ENCODE results near the gene RBBP5. TPM values are rescaled to one million over a fixed set of nuclear protein-coding genes. Genes with fewer than 3 reads are reported as not detected.

Gene RBBP5
- total RNA-seq, 1 donor from 2014 or later = 23.4 TPM

DNA sequence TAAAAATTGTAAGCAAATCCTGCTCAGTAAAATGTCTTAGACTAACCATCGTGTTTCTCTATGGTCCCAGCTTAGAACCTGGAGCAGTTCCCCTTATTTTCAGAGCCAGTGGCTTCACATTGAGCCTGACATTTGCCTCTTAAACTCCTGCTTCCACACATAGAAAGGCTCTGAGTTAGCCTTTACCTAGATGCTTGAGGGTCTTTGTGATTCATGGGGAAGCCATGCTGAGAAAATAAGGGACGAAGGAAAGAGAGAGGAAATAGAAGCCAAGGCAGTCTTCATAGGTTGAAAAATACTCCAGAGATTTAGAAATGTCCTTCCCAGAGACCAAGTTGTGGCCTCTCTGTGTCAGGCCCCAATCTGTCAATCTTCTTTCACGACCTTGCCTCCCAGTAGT is 16.1 kb upstream of the RBBP5 start:
- intact Hi-C loops (cut with micrococcal nuclease) = no loop called here

- intact Hi-C loops (cut with micrococcal nuclease) = no loop called here
Measured at GRCh38 chr1:205133287-205133686, 11.5 kb upstream of the RBBP5 start.

GRCh38 chr1:205129447-205130029 is 7.8 kb upstream of the RBBP5 start:
- intact Hi-C loops (cut with micrococcal nuclease) = no loop called here

DNA sequence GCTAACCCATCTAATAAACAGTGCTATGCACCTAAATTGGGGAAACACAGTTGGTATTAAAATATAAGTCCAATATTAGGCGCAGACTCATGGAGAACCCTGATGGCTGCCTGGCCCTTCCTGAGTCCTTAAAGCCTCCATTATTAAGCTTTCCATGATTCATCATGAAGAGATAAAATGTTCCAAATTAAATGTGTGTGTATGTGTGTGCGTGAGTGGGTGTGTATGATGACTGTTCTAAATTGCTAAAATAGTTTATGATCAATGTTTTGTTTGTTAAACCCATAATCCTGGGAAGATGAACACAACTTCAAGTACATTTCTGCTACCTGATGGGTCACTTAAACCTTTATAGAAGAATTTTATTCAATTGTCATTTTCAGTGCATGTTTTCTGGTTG is 6.3 kb upstream of the RBBP5 start:
- intact Hi-C loops (cut with micrococcal nuclease) = no loop called here

GRCh38 chr1:205127646-205128045 is 5.9 kb upstream of the RBBP5 start:
- intact Hi-C loops (cut with micrococcal nuclease) = no loop called here

GRCh38 chr1:205124726-205125125 is 2.9 kb upstream of the RBBP5 start:
- intact Hi-C loops (cut with micrococcal nuclease) = loop anchor here (5.0 kb wide), 4 partner anchors 103 to 1327 kb away; partner anchors contain the start of genes ELK4, PPP1R15B, TMCC2 and ZBED6

DNA sequence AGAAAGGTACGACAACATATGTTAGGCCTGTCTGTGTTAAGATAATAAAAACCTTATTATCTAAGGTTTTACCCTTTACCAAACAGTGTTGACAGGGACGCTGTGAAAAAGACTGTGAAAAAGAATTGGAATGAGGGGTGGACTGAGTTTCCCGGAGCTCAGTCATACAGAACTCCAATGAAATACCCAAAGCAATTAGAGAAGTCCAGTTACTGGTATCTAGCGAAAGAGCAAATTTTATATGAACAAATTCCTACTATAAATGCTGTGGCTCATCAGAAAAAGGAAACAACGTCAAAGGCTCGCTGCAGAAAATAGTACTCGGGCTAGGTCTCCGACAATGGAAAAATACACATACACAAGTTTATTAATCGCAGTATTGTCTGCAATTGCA is 708 bp upstream of the RBBP5 start:
- intact Hi-C loops (cut with micrococcal nuclease) = loop anchor here (1.0 to 5.0 kb wide), 7 partner anchors 89 to 1325 kb away; partner anchors contain the start of genes DSTYK, ELK4, PPP1R15B and TMCC2

DNA sequence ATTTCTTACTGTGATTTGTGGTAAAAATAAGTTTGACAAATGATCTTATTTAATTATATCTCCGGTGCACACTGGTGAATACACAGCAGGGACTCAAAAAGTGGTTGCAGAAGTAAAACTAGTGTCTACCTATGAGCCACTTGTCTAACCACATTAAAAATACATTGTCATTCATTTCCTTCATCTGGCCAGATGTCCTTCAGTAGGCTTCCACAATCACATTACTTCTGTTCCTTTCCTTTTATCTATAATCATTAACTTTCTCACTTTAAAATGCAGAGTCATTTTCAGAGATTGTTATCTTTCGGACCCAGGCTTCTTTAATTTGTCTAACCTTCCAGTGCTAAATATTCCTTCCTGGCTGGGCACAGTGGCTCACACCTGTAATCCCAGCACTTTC is 3.0 kb downstream of the RBBP5 start:
- intact Hi-C loops (cut with micrococcal nuclease) = no loop called here

DNA sequence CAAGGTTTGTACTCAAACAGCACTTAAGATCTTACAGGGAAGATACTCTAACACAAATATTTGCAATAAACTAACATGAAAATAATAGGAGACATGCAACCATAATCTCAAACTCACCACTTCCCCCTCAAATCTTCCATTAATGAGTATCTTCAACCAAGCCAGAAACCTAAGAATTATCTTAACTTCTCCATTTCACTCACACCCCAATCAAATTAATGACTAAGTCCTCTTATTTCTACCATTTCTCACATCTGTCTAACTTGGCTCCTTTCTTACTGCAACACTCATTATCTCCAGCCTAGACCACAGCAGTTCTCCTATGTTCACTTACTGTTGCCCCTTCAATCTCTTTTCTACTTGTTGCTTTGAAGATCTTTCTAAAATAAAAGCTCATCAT is 10.4 kb downstream of the RBBP5 start:
- intact Hi-C loops (cut with micrococcal nuclease) = no loop called here

DNA sequence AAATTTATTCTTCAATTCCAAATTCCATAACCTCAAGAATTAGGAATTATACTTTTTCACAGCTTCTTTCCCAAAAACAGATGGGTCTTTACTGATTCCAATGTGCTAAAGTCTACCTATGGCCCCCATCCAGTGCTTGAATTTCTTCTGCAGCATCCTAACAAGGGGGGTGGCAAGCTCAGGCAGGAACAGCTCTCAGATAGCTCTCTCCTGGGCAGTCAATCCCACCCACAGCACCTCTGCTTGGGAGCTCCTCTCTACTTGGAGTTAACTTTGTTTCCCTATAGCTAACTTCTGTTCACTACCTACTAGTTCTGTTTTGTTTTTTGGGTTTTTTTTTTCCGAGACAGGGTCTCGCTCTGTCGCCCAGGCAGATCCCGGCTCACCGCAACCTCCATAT is 12.1 kb downstream of the RBBP5 start:
- intact Hi-C loops (cut with micrococcal nuclease) = no loop called here

GRCh38 chr1:205109269-205109668 is 12.5 kb downstream of the RBBP5 start:
- intact Hi-C loops (cut with micrococcal nuclease) = no loop called here

- intact Hi-C loops (cut with micrococcal nuclease) = no loop called here
Measured at GRCh38 chr1:205108464-205108863, 13.3 kb downstream of the RBBP5 start.

GRCh38 chr1:205107327-205107726 is 14.5 kb downstream of the RBBP5 start:
- intact Hi-C loops (cut with micrococcal nuclease) = no loop called here

- intact Hi-C loops (cut with micrococcal nuclease) = no loop called here
Measured at GRCh38 chr1:205102404-205102803, 19.4 kb downstream of the RBBP5 start.

- intact Hi-C loops (cut with micrococcal nuclease) = no loop called here
Measured at GRCh38 chr1:205098242-205098641, 23.5 kb downstream of the RBBP5 start.

DNA sequence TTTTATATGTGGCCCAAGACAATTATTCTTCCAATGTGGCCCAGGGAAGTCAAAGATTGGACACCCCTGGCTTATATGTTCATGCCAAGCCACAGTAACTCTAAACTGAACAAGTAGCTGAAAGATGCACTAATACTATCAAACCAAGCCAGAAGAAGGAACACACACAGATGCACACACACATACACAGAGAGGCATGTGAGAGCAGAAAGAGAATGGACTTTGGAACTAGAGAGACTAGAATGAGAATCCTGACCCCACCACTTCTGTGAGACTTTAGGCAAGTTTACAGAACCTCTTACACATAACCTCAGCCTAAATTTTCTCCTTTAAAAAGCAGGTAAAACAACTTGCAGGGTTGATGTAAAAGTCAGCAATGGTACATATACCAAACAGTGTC is 26.4 kb downstream of the RBBP5 start:
- intact Hi-C loops (cut with micrococcal nuclease) = no loop called here

DNA sequence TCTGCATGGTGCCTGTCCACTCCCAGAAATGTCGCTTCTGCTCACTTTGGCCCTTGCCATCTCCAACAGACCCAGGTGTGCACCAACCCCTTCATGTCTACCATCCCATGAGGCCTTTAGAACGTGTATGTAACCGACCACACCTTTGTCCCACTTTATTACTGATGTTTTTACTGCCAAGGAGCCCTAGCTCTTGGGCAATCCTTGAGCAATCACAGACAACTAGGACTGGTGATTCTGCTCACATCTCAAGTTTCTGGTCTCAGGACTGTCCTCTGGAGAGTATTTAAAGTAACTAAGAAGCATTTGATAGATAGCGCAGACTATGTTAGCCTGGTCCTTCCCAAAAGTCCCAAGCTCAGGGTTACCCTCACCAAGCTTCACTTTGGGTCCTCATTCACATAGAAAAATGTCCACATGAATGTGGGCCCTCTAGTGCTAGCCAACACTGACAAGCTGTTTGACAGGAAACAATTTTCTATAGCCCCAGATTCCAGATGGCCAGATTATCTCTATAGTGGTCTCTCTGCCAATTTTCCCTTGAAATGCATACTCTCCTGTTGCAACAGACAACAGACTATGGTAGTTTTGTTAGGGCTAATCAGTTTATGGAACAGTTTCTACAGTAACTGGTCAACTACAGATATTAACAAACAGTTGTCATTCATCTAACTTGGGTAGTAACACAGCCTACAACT is 30.6 kb downstream of the RBBP5 start:
- intact Hi-C loops (cut with micrococcal nuclease) = no loop called here

DNA sequence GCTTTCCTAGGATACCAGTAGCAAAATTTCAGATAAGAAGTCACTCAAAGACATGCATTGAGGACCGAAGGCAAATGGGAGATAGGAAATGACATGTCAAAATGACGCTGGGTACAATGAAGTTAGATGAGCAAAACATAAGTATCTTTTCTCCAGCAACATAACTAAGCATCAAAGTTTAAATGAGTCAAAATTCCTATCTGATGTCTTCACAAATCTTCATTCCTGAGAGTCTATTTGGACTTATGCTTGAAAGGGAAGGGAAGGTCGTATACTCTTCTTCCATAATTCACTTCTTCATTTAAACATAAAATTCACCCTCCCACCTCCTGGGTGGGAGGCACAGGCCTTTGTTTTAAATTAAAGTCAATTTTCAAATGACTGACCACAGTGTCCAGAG is 33.4 kb downstream of the RBBP5 start:
- intact Hi-C loops (cut with micrococcal nuclease) = no loop called here

DNA sequence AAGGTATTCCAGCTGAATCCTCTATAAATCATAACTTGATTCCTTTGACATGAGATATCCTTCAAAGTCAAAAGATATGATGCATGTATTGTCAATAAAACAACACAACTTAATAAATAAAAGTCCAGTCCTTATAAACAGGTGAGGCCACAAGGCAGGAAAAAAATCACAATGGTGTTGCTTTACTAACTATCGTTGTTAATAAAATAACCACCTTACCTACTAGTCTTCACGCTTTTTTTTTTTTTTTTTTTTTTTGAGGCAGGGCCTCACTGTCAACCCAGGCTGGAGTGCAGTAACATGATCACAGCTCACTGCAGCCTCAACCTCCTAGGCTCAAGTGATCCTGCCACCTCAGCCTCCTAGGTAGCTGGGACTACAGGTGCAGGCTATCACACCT is 37.4 kb downstream of the RBBP5 start, which contains the start of gene TMEM81:
TMEM81 (minus strand) TSS at position 101 of the 400 bp plus-strand sequence. CDS start 140 bp downstream, outside the sequence.
- intact Hi-C loops (cut with micrococcal nuclease) = no loop called here

DNA sequence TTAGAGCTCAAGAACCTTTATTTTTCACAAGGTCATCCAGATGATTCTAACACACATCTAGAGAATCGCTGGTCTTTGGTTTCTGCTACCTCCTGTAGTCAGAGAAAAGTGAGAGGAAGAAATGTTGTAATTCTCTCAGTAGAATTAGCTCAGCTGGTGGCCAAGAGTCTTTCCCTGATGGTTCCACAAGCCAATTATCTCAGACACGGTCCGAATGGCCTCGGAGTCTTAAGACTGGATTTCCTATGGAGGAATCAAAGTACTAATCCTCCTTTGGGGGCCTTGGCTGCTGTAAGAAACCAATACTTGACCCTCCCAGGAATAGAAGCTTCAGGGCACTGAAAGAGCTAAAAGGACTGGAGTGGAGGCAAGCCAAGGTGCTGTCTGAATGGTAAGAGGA is 39.3 kb downstream of the RBBP5 start:
- intact Hi-C loops (cut with micrococcal nuclease) = no loop called here

DNA sequence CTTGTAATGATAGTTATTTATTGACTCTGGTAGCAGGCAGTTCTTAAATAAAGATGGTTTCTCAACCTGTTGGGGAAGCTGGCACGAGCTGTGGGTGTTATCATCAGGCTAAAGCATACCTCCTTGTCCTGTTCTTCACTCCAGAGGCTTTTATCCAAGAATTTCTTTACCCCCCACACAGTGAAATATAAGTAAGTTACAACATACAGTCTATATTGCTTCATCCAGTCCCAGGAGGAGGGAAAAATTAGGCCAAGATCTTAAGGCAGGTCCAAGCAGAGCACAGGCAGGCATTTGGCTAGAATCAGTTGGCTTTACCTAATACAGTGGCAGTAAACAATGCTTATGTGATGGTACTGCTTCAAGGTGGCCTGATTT is 43.9 kb downstream of the RBBP5 start:
- intact Hi-C loops (cut with micrococcal nuclease) = no loop called here

GRCh38 chr1:205077158-205077933 is 44.4 kb downstream of the RBBP5 start:
- intact Hi-C loops (cut with micrococcal nuclease) = no loop called here

All from T-helper 2 cell treated with Interferon-gamma antibody and Interleukin-4, amounts not matched to agents 100 ng/mL and 5 ng/mL, for 36 hours (primary cell).